Measurements from ENCODE around the gene RFPL3. TPM values are rescaled to one million over a fixed set of nuclear protein-coding genes. Genes with fewer than 3 reads are reported as not detected.

The RFPL3 gene
- not detected in 2 replicates for total RNA-seq

GRCh38 chr22:32357567-32357966 is at the start of gene RFPL3:
Gene RFPL3 (plus strand): TSS chr22:32357867. CDS start chr22:32358072, 205 bp downstream.

Other genes starting within 250 kb of the RFPL3 start
- not detected in 2 replicates for gene C22orf42, start 198.6 kb upstream of the RFPL3 start, total RNA-seq
- gene RFPL2, start 152.8 kb upstream of the RFPL3 start, total RNA-seq, result not detected in 2 replicates
- gene SLC5A4, start 102.5 kb upstream of the RFPL3 start, total RNA-seq, result not detected in 2 replicates
- 123 and 126 TPM in 2 replicates for gene RTCB, start 54.4 kb downstream of the RFPL3 start, total RNA-seq
- gene BPIFC, start 106.6 kb downstream of the RFPL3 start, total RNA-seq, result not detected in 2 replicates
- gene FBXO7, start 116.9 kb downstream of the RFPL3 start, total RNA-seq, result 82.9 and 92.5 TPM in 2 replicates

All from myometrial cell (primary cell).